Small intestine (tissue), 7 donors: ENCODE measurements around the gene ARFGAP3. TPM values are rescaled to one million over a fixed set of nuclear protein-coding genes. Genes with fewer than 3 reads are reported as not detected.

Source experiments
- DNase-seq, 2 donors: peaks; one replicate each; pipeline versions ENCODE4 v3.0.0 to v3.0.0-alpha.2; 2013
- FAIRE-seq: peaks from 2 replicates; lab custom pipeline; 2012; peaks lifted over from hg19 to GRCh38; lab: Jason Lieb, UNC
- H3K27ac ChIP-seq, 3 donors: one replicate each; pipeline ENCODE4 v1.5.1; 2013; ENCODE audit warnings: low read length in 2 of 3, mild to moderate bottlenecking in 2 of 3, control low read depth in 1 of 3, inconsistent platforms in 1 of 3, low read depth in 1 of 3, moderate library complexity in 1 of 3
- H3K27me3 ChIP-seq, 3 donors: one replicate each; pipeline ENCODE4 v1.6.1; 2013; ENCODE audit warnings: low read length in 3 of 3, inconsistent platforms in 1 of 3; ENCODE audit not compliant: control insufficient read depth in 3 of 3, insufficient read depth in 3 of 3
- H3K36me3 ChIP-seq, 3 donors: one replicate each; pipeline ENCODE4 v1.6.1; 2013; ENCODE audit warnings: low read length in 3 of 3, inconsistent platforms in 1 of 3, low read depth in 1 of 3, mild to moderate bottlenecking in 1 of 3, moderate library complexity in 1 of 3; ENCODE audit not compliant: control insufficient read depth in 3 of 3, insufficient read depth in 2 of 3
- H3K4me1 ChIP-seq, 3 donors: one replicate each; pipeline ENCODE4 v1.6.1; 2013; ENCODE audit warnings: low read length in 2 of 3, inconsistent platforms in 1 of 3, low read depth in 1 of 3, mild to moderate bottlenecking in 1 of 3, moderate library complexity in 1 of 3; ENCODE audit not compliant: control insufficient read depth in 3 of 3, insufficient read depth in 2 of 3
- H3K4me3 ChIP-seq, 3 donors: one replicate each; pipeline ENCODE4 v1.5.1; 2013; ENCODE audit warnings: low read length in 3 of 3, control low read depth in 1 of 3, inconsistent platforms in 1 of 3, low read depth in 1 of 3, mild to moderate bottlenecking in 1 of 3, moderate library complexity in 1 of 3
- H3K9me3 ChIP-seq, 2 donors: one replicate each; pipeline ENCODE4 v1.6.1; 2013; ENCODE audit warnings: low read depth in 1 of 2, low read length in 1 of 2; ENCODE audit not compliant: control insufficient read depth in 2 of 2, insufficient read depth in 1 of 2
- WGBS, 3 donors: extraction: QIAGEN DNeasy Blood & Tissue Kit; methylation state at CpG; one replicate each; pipeline ENCODE4 v1.1.7; 2013; 5-methylcytosine and 5-hydroxymethylcytosine counted together
- polyA plus RNA-seq, 4 donors: library from polyadenylated mRNA; stranded (reverse) in 3 of 4; unstranded in 1 of 4; fragments of 200-250 nt in 3 of 4; fragments of 120-200 nt in 1 of 4; gene quantifications; one replicate each; pipeline versions ENCODE4 v1.2.1 to v1.2.3, GENCODE V29; 2013
- donor health status: healthy with polysubstance abuse.
- donor health status: control.
- donor health status: control.
- donor health status: Bipolar disorder and iron deficiency.
- donor health status: healthy.

ARFGAP3 gene
- polyA plus RNA-seq, 4 donors = 29.1 to 64.5 (median 53.1) TPM

- WGBS, 3 donors = 90 to 92% (median 90%) methylated on average over 15 of the region's 15 CpGs
- Histone ChIP-seq H3K9me3 (no peaks in the 10 kb centered on the region), H3K27ac (peak overlapping the region in 1 of 3 donors; percentile 41), H3K4me3 (no peak overlapping the region), H3K4me1 (peaks cover 0 to 3% (median 0%) of the 10 kb centered on the region in 3 donors), H3K36me3 (peaks cover 20 to 78% (median 28%) of the 10 kb centered on the region in 3 donors), H3K27me3 (no peaks in the 10 kb centered on the region)
- no peak for DNase-seq
- FAIRE-seq = no peak
Measured at GRCh38 chr22:42805998-42806830, 50.9 kb downstream of the ARFGAP3 start.

- Histone ChIP-seq H3K9me3 (no peaks in the 10 kb centered on the region), H3K4me3 (no peak overlapping the region), H3K27me3 (no peaks in the 10 kb centered on the region), H3K27ac (peak overlapping the region in 1 of 3 donors; percentile 41), H3K4me1 (peaks cover 0 to 8% (median 0%) of the 10 kb centered on the region in 3 donors), H3K36me3 (peaks cover 22 to 81% (median 24%) of the 10 kb centered on the region in 3 donors)
- WGBS, 3 donors = 79 to 86% (median 81%) methylated on average over 13 of the region's 13 CpGs
- DNase-seq = no peak
- no peak for FAIRE-seq
Measured at GRCh38 chr22:42805016-42805997, 51.8 kb downstream of the ARFGAP3 start.

DNA sequence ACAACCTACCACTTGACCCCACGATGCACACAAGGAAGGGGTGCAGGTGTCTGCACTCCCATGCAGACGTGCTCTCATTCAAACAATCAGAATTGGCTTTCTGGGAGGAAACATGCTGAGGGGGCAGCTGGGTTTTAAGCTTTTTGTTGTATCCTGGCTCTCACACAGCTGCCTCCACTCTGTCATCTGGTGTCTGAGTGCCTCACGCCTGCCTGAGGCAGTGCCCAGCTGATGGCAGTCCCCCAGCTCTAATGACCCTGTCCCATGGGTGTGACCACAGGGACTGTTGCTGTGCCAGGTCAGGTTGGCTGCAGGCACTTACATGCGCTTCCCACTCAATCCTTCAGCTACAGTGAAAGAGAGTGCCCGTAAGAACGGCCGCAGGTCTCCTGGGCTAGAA lies 53.7 kb downstream of the ARFGAP3 start:
- no peak for DNase-seq
- peaks cover 19 to 81% (median 20%) of the 10 kb centered on the region in 3 donors for H3K36me3 ChIP-seq
- WGBS, 3 donors = 85 to 93% (median 90%) methylated on average over 7 of the region's 7 CpGs
- H3K27ac ChIP-seq = no peak overlapping the region
- no peak for FAIRE-seq
- peaks cover 0 to 8% (median 0%) of the 10 kb centered on the region in 3 donors for H3K4me1 ChIP-seq
- H3K27me3 ChIP-seq = no peaks in the 10 kb centered on the region
- H3K9me3 ChIP-seq = no peaks in the 10 kb centered on the region
- H3K4me3 ChIP-seq = no peak overlapping the region

- FAIRE-seq = no peak
- Histone ChIP-seq H3K4me1 (peaks cover 0 to 8% (median 0%) of the 10 kb centered on the region in 3 donors), H3K27me3 (no peaks in the 10 kb centered on the region), H3K27ac (no peak overlapping the region), H3K9me3 (no peaks in the 10 kb centered on the region), H3K4me3 (no peak overlapping the region), H3K36me3 (peaks cover 16 to 76% (median 17%) of the 10 kb centered on the region in 3 donors)
- WGBS, 3 donors = 87 to 98% (median 97%) methylated on average over 9 to 12 of the region's 12 CpGs
- DNase-seq = no peak
Measured at GRCh38 chr22:42801252-42802080, 55.6 kb downstream of the ARFGAP3 start.

GRCh38 chr22:42800451-42801251 lies 56.4 kb downstream of the ARFGAP3 start:
- FAIRE-seq = no peak

GRCh38 chr22:42799461-42800405 lies 57.3 kb downstream of the ARFGAP3 start:
- no peak overlapping the region for H3K27ac ChIP-seq
- H3K4me1 ChIP-seq = peaks cover 0 to 8% (median 0%) of the 10 kb centered on the region in 3 donors
- H3K27me3 ChIP-seq = no peaks in the 10 kb centered on the region
- H3K4me3 ChIP-seq = no peak overlapping the region
- H3K9me3 ChIP-seq = no peaks in the 10 kb centered on the region
- DNase-seq (no peak), FAIRE-seq (no peak)
- WGBS, 3 donors = 88 to 92% (median 88%) methylated on average over 8 of the region's 8 CpGs
- peaks cover 14 to 72% (median 18%) of the 10 kb centered on the region in 3 donors for H3K36me3 ChIP-seq

More at GRCh38 chr22:42800451-42801251, 56.4 kb downstream of the ARFGAP3 start:
- no peaks in the 10 kb centered on the region for H3K27me3 ChIP-seq
- DNase-seq = peak; percentile 10 to 49
- H3K4me1 ChIP-seq = peaks cover 0 to 8% (median 0%) of the 10 kb centered on the region in 3 donors
- peaks cover 17 to 73% (median 18%) of the 10 kb centered on the region in 3 donors for H3K36me3 ChIP-seq
- no peaks in the 10 kb centered on the region for H3K9me3 ChIP-seq
- WGBS, 3 donors = 82 to 92% (median 90%) methylated on average over 9 of the region's 9 CpGs
- no peak overlapping the region for H3K4me3 ChIP-seq
- H3K27ac ChIP-seq = peak overlapping the region in 1 of 3 donors; percentile 29
